NCI-H526 treated with DMSO at 0.1 percent for 48 hours (cell line): ENCODE results near the gene FOXN1.
"Not testable (repeated sequence)": the region's sequence is repeated elsewhere in the genome, so short reads cannot be mapped to it uniquely, and the experiment has no call there.

Experiments
- DNase-seq: peaks from one replicate; lab custom pipeline; 2025; lab: John Stamatoyannopoulos, UW

Gene FOXN1

DNA sequence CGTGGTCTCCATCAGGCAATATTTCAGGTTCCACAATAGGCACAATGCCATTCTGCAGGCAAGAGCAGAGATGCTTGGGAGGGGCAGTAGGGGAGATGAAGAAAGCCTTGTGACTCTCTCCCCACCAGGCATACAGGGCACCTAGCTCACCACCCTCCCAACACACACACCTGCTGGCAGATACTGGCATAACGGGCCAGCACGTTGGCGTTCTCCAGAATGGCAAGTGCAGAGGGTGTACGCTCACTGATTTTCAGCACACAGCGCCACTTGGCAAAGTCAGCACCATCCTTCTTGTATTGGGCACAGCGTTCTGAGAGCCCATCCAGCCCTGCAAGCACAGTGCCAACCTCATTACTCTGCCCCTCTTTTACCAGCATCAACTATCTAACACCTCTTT lies 68.4 kb downstream of the FOXN1 start:
- no peak for DNase-seq

DNA sequence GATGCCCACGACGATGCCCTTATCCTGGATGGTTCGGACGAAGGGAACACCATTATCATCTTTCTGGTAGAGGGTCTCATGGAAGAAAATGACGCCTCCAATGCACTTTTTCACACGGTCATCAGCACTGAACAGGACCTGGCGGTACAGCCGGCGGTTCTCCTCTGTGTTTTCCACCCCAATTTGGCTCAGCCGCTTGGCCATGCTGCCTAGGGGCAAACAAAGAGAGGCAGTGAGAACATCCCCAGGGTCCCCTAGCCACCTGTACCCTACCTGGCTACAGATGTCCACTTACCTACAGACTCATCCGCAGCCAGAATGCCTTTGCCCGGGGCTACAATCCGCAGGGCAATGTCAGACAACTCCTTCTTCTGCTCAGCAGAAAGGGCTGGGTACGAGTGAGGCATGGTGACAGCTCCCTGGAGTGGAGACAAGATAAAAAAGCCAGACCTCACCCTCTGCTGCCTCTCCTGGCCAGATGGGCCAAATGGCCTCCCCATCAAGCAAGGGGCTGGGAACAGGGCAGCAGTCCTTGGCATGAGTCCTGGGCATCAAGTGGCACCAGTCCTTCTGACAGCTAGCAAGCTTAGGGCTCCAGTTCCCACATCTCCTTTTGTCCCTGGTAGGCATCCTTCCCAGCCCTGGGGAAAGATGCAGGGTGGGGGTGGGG lies 69.1 kb downstream of the FOXN1 start:
- no peak for DNase-seq

DNA sequence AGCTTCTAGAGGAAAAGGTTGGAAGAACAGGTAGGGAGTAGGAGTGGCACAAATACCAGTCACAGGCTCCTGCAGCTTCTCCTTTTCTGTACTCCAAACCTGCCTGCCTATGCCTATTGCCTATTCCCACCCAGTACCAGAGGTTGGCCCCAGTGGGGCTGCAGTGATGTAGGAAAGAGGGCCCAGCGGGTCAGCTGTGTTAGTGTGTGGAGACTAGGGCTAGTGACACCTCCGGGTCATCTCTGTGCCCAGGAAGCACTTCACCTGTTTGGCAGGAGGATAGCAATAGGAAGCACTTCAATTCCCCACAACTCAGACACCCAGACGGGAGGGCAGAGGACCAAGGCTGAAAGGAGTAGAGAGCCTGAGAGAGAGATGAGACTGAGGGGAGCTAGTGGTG lies 69.9 kb downstream of the FOXN1 start:
- DNase-seq, result not testable (repeated sequence)

- peak; percentile 92 for DNase-seq
These were observed 70.8 kb downstream of the FOXN1 start, which contains the start of gene ALDOC for GRCh38 chr17:28576758-28577465. TSS of gene ALDOC (minus strand) at chr17:28576895. CDS start at chr17:28575532, 1,363 bp downstream.

DNA sequence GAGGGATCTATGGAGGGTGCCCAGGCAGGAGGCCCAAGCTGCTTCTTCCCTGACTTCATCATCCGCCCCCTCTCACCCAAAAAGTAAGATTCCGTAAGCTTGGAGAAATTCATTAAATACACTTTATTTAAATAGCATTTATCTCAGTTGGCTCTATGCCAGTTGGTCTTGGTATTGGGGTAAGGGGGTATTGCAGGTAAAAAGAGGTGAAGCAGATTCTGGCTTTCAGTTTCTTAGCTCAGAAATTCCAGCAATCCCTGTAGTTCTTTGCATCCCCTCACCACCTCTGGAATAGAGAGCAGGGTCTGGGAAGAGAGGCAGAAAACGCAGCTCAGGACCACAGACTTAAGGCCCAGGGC lies 71.3 kb downstream of the FOXN1 start:
- DNase-seq, result no peak

- DNase-seq, result no peak
These were observed 72.4 kb downstream of the FOXN1 start for GRCh38 chr17:28578246-28579195.

- no peak for DNase-seq
These were observed 73.4 kb downstream of the FOXN1 start for GRCh38 chr17:28579526-28579925.

DNA sequence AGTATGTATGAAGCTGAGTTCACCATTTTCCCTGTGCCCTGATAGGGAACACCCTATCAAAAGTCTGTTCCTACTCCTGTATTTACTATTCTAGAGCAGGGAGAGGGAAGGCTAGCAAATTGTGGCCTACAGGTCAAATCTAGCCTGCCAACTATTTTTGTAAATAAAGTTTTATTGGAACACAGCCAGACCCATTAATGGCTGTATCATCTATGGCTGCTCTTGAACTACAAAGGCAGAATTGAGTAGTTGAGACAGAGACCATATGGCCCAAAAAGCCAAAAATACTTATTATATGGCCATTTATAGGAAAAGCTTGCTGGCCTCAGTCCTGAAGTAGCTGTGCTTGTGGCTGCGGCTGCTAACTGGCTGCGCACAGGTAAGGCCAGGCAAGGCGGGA lies 74.8 kb downstream of the FOXN1 start:
- no peak for DNase-seq

DNA sequence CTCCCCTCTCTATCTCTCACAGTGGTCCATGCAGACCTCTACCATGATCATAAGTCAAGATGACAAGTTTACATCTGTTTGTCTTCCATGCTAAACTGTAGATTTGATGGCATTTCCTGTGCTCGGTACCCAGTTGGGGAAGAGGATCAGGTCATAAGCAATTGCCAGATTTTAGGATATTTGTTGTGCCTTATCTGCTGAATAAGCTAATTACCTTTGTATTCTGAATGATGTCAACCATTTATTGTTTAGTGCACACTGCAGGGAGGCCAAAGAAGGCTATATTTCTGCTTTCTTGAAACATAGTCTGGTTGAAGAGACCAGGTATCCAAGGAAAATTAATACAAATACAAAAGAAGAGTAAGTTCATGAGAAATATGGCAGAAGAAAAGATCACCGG lies 76.4 kb downstream of the FOXN1 start:
- no peak for DNase-seq

DNA sequence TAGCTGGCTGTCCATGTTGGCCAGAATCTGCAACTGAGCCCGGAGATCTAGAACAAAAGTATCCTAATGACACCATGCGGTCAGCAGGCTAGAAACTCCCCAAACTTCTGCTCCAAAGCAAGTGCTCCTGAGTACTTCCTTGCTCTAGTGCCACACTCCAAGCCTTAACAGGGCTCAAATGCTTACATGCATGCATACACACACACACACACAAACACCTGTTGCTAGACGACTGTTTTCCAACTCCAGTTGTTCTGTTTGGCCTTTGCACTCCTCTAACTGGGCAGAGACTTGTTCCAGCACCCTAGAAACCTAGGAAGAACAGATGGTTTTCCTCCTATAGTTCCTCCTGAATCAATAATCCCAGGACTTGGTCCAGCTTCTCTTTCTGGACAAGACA lies 78.3 kb downstream of the FOXN1 start:
- DNase-seq, result no peak

DNA sequence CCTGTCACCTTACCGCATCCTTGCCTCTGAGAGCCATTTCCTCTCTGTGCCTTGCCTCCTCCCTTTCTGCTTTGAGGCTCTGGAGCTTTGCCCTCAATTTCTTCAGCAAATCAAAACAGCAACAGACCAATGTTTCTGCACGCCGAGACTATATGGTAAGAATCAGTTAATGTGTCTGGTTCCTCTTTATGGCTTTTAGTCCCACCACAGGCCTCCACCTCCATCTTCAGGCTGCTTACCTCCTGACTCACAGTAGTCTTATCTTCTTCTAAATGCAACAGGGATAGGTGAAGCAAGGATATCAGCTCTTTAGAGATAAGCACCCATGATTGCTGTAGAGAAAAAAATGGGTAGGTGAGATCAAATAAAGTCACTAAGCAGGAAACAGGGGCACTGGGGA lies 79.7 kb downstream of the FOXN1 start:
- DNase-seq, result no peak
